ENCODE results near the gene TK1. TPM values are rescaled to one million over a fixed set of nuclear protein-coding genes. Genes with fewer than 3 reads are reported as not detected.
"Not testable (repeated sequence)": the region's sequence is repeated elsewhere in the genome, so short reads cannot be mapped to it uniquely, and the experiment has no call there.

The TK1 gene
- total and polyA plus RNA-seq, 4 donors, result 1.1 to 3.8 (median 2.5) TPM

GRCh38 chr17:78143214-78144146 is 43.4 kb downstream of the TK1 start:
- intact Hi-C loops (cut with DNase I), result no loop called here
- Histone ChIP-seq H3K4me1 (ENCODE audit: control insufficient read depth in 1 of 2, insufficient read depth in 2 of 2, low read length in 2 of 2) (no peaks in the 10 kb centered on the region), H3K36me3 (ENCODE audit: control insufficient read depth in 1 of 2, insufficient read depth in 2 of 2, low read length in 1 of 2) (no peaks in the 10 kb centered on the region), H3K4me3 (ENCODE audit: low read length in 2 of 2) (no peak overlapping the region), H3K27ac (ENCODE audit: low read depth in 1 of 2, low read length in 2 of 2) (no peak overlapping the region), H3K9me3 (ENCODE audit: control insufficient read depth, low read length) (no peaks in the 10 kb centered on the region), H3K27me3 (ENCODE audit: control insufficient read depth in 1 of 2, insufficient read depth in 2 of 2, low read length in 1 of 2) (no peaks in the 10 kb centered on the region)
- ATAC-seq (ENCODE audit: low FRiP score) (no peak), DNase-seq (no peak)
- WGBS, 2 donors, result 94 to 97% methylated on average over 21 of the region's 21 CpGs

DNA sequence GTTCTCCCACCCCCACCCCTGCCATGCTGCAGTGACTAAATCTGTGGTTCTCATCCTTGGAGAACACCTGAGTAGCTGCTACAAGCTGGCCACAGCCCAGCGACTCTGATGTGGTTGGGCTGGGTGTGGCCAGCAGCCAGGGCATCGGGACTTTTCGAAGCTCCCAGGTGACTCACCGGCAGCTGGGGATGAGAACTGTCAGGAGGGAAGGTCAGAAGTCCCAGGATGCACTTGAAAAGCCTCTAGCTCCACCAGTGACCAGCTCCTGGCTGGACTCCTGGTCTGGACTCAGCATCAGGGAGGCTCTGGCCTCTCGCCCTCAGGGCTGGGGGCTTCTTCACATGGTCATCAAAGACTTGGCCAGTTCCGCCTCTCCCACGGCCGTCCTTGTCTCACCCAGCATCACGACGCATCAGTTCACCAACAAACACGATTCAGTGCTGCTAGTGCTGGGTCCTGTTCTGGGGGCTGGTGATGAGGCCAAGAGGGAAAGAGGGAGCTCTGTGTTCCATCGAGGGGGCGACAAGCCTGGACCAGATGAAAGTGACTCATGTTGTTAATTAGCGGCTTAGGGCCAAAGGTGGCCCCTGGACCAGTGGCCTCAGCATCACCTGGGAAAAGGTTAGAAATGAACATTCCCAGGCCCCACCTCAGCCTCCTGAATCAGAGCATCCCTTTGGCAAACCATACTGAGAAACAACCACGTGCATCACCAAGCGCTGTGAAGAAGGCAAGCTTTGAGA is 44.6 kb downstream of the TK1 start:
- WGBS, 2 donors, result 88 to 91% methylated on average over 16 of the region's 16 CpGs
- no peaks in the 10 kb centered on the region for H3K36me3 ChIP-seq (ENCODE audit: control insufficient read depth in 1 of 2, insufficient read depth in 2 of 2, low read length in 1 of 2)
- ATAC-seq (ENCODE audit: low FRiP score) (no peak), DNase-seq (no peak)
- no peaks in the 10 kb centered on the region for H3K27me3 ChIP-seq (ENCODE audit: control insufficient read depth in 1 of 2, insufficient read depth in 2 of 2, low read length in 1 of 2)
- no peaks in the 10 kb centered on the region for H3K4me1 ChIP-seq (ENCODE audit: control insufficient read depth in 1 of 2, insufficient read depth in 2 of 2, low read length in 2 of 2)
- no peaks in the 10 kb centered on the region for H3K9me3 ChIP-seq (ENCODE audit: control insufficient read depth, low read length)
- no peak overlapping the region for H3K27ac ChIP-seq (ENCODE audit: low read depth in 1 of 2, low read length in 2 of 2)
- H3K4me3 ChIP-seq (ENCODE audit: low read length in 2 of 2), result no peak overlapping the region
- intact Hi-C loops (cut with DNase I), result no loop called here

GRCh38 chr17:78141437-78142118 is 45.3 kb downstream of the TK1 start:
- no peak overlapping the region for H3K4me3 ChIP-seq (ENCODE audit: low read length in 2 of 2)
- WGBS, 2 donors, result 92% methylated on average over 20 of the region's 20 CpGs
- H3K9me3 ChIP-seq (ENCODE audit: control insufficient read depth, low read length), result no peaks in the 10 kb centered on the region
- no peak overlapping the region for H3K27ac ChIP-seq (ENCODE audit: low read depth in 1 of 2, low read length in 2 of 2)
- no peaks in the 10 kb centered on the region for H3K36me3 ChIP-seq (ENCODE audit: control insufficient read depth in 1 of 2, insufficient read depth in 2 of 2, low read length in 1 of 2)
- no peaks in the 10 kb centered on the region for H3K4me1 ChIP-seq (ENCODE audit: control insufficient read depth in 1 of 2, insufficient read depth in 2 of 2, low read length in 2 of 2)
- DNase-seq (no peak), ATAC-seq (ENCODE audit: low FRiP score) (no peak)
- intact Hi-C loops (cut with DNase I), result no loop called here
- no peaks in the 10 kb centered on the region for H3K27me3 ChIP-seq (ENCODE audit: control insufficient read depth in 1 of 2, insufficient read depth in 2 of 2, low read length in 1 of 2)

DNA sequence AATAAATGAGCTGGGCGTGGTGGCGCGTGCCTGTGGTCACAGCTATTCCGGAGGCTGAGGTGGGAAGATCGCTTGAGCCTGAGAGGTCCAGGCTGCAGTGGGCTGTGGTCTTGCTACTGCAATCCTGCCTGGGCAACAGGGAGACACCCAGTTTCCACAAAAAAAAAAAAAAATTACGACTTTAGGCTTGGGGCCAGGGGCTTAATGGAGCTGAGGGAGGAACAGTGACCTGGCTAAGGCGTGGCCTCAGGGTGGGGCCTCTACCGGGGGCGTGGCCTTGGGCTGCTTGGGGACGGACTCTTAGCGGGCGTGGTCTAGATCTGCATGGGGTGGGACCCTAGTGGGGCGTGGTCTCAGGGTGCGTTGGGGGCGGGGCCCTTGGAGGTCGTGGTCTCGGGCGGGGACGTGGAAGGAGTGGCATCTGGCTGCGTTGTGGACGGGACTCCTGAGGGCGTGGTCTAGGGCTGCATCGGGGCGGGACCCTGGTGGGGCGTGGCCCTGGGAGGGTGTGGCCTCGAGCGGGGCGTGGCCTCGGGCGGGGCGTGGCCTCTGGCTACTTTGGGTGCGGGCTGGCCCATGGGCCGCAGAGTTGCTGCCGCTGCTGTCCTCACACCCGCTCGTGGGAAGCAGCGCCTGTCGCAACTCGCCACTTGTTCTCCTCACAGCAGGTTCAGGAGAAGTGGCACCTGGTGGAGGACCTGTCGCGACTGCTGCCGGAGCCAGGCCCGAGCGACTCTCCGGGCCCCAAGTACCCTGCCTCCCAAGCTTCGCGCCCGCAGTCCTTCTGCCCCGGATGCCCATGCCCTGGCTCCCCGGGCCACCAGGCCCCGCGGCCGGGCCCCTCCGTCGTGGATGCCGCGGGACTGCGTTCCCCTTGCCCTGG is 46.4 kb downstream of the TK1 start:
- Histone ChIP-seq H3K9me3 (ENCODE audit: control insufficient read depth, low read length) (no peaks in the 10 kb centered on the region), H3K4me3 (ENCODE audit: low read length in 2 of 2) (no peak overlapping the region), H3K4me1 (ENCODE audit: control insufficient read depth in 1 of 2, insufficient read depth in 2 of 2, low read length in 2 of 2) (no peaks in the 10 kb centered on the region), H3K27ac (ENCODE audit: low read depth in 1 of 2, low read length in 2 of 2) (no peak overlapping the region), H3K27me3 (ENCODE audit: control insufficient read depth in 1 of 2, insufficient read depth in 2 of 2, low read length in 1 of 2) (no peaks in the 10 kb centered on the region), H3K36me3 (ENCODE audit: control insufficient read depth in 1 of 2, insufficient read depth in 2 of 2, low read length in 1 of 2) (no peaks in the 10 kb centered on the region)
- peak; percentile 92 to 94 for DNase-seq
- 30 to 36% methylated on average over 56 to 58 of the region's 58 CpGs for WGBS, 2 donors
- intact Hi-C loops (cut with DNase I), result no loop called here
- ATAC-seq (ENCODE audit: low FRiP score), result peak; percentile 73

- 95% methylated on average over 12 of the region's 12 CpGs for WGBS, 2 donors
- not testable (repeated sequence) for ATAC-seq (ENCODE audit: low FRiP score); H3K4me1 ChIP-seq (ENCODE audit: control insufficient read depth in 1 of 2, insufficient read depth in 2 of 2, low read length in 2 of 2)
These were observed 47.0 kb downstream of the TK1 start for GRCh38 chr17:78139861-78140168.

GRCh38 chr17:78138204-78139060 is 48.4 kb downstream of the TK1 start:
- DNase-seq (no peak), ATAC-seq (ENCODE audit: low FRiP score) (no peak)
- no peaks in the 10 kb centered on the region for H3K27me3 ChIP-seq (ENCODE audit: control insufficient read depth in 1 of 2, insufficient read depth in 2 of 2, low read length in 1 of 2)
- intact Hi-C loops (cut with DNase I), result no loop called here
- no peaks in the 10 kb centered on the region for H3K4me1 ChIP-seq (ENCODE audit: control insufficient read depth in 1 of 2, insufficient read depth in 2 of 2, low read length in 2 of 2)
- no peak overlapping the region for H3K27ac ChIP-seq (ENCODE audit: low read depth in 1 of 2, low read length in 2 of 2)
- no peak overlapping the region for H3K4me3 ChIP-seq (ENCODE audit: low read length in 2 of 2)
- no peaks in the 10 kb centered on the region for H3K9me3 ChIP-seq (ENCODE audit: control insufficient read depth, low read length)
- no peaks in the 10 kb centered on the region for H3K36me3 ChIP-seq (ENCODE audit: control insufficient read depth in 1 of 2, insufficient read depth in 2 of 2, low read length in 1 of 2)
- WGBS, 2 donors, result 87 to 90% methylated on average over 17 of the region's 17 CpGs

More at GRCh38 chr17:78139861-78140168, 47.0 kb downstream of the TK1 start:
- H3K4me3 ChIP-seq (ENCODE audit: low read length in 2 of 2); intact Hi-C loops (cut with DNase I); H3K27ac ChIP-seq (ENCODE audit: low read depth in 1 of 2, low read length in 2 of 2); DNase-seq; H3K9me3 ChIP-seq (ENCODE audit: control insufficient read depth, low read length); H3K27me3 ChIP-seq (ENCODE audit: control insufficient read depth in 1 of 2, insufficient read depth in 2 of 2, low read length in 1 of 2); H3K36me3 ChIP-seq (ENCODE audit: control insufficient read depth in 1 of 2, insufficient read depth in 2 of 2, low read length in 1 of 2): not testable (repeated sequence)

DNA sequence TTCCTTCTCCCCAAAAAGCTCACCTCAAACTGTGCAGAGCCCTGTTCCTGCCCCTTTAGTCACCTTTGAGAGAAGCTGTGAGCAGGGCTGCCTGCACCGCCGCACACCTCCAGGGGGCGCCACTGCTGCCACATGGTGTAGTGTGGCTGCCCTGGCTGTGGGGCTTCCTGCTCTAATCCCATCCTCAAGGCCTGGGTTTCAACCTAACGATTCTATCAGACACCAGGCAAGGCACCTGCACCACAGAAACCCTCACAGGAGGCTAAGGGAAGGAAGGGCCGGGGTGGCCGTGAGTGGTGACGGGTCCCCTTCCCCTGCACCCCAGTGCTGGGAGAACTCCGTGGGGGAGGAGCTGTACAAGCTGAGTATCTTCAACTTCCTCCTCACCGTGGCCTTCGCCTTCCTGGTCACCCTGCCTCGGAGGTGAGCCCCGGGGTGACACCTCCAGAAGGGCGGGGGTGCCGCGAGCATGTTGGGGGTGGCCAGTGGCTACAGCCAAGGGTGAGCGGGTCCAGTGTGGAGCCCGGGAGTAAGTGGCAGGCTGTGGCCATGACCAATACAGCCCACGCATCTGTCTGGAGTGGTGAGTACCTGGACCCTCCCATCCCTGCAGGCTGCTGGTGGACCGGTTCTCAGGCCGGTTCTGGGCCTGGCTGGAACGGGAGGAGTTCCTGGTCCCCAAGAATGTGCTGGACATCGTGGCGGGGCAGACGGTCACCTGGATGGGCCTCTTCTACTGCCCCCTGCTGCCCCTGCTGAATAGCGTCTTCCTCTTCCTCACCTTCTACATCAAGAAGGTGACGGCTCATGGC is 49.3 kb downstream of the TK1 start:
- no peak overlapping the region for H3K27ac ChIP-seq (ENCODE audit: low read depth in 1 of 2, low read length in 2 of 2)
- no peaks in the 10 kb centered on the region for H3K4me1 ChIP-seq (ENCODE audit: control insufficient read depth in 1 of 2, insufficient read depth in 2 of 2, low read length in 2 of 2)
- H3K27me3 ChIP-seq (ENCODE audit: control insufficient read depth in 1 of 2, insufficient read depth in 2 of 2, low read length in 1 of 2), result no peaks in the 10 kb centered on the region
- no peaks in the 10 kb centered on the region for H3K9me3 ChIP-seq (ENCODE audit: control insufficient read depth, low read length)
- no peak overlapping the region for H3K4me3 ChIP-seq (ENCODE audit: low read length in 2 of 2)
- DNase-seq, result no peak
- 78 to 79% methylated on average over 23 to 26 of the region's 26 CpGs for WGBS, 2 donors
- ATAC-seq (ENCODE audit: low FRiP score), result no peak
- intact Hi-C loops (cut with DNase I), result no loop called here
- no peaks in the 10 kb centered on the region for H3K36me3 ChIP-seq (ENCODE audit: control insufficient read depth in 1 of 2, insufficient read depth in 2 of 2, low read length in 1 of 2)

All from aorta (tissue), 5 donors.